Measurements from ENCODE around the gene MAP3K1. TPM values are rescaled to one million over a fixed set of nuclear protein-coding genes. Genes with fewer than 3 reads are reported as not detected.
A peak's percentile ranks its signal among the peaks of the same experiment; 100 is the strongest.
"Not testable (repeated sequence)": the region's sequence is repeated elsewhere in the genome, so short reads cannot be mapped to it uniquely, and the experiment has no call there.

The MAP3K1 gene
- total RNA-seq (17.7 TPM), polyA plus RNA-seq (ENCODE audit: insufficient read depth in 1 of 8, insufficient read length in 8 of 8, low replicate concordance in 1 of 8) (10 to 100 TPM; 11.9 to 20.6 (median 14.5) TPM)
- long read RNA-seq, donor 1, partial matches to known transcripts, result 15 of 15 reads
- long read RNA-seq, donor 1, other reads (novel, unspliced or antisense), result 0 of 15 reads
- long read RNA-seq, donor 2, result 0 reads
- long read RNA-seq, donor 3, result 0 reads
- long read RNA-seq, donor 4, partial matches to known transcripts, result 5 of 5 reads
- long read RNA-seq, donor 4, other reads (novel, unspliced or antisense), result 0 of 5 reads
- long read RNA-seq, donor 5, partial matches to known transcripts, result 22 of 22 reads
- long read RNA-seq, donor 5, other reads (novel, unspliced or antisense), result 0 of 22 reads
- long read RNA-seq, donor 6, full-length matches to known transcripts, result 1 of 9 reads
- long read RNA-seq, donor 6, partial matches to known transcripts, result 8 of 9 reads
- long read RNA-seq, donor 6, other reads (novel, unspliced or antisense), result 0 of 9 reads
- long read RNA-seq, donor 7, full-length matches to known transcripts, result 1 of 1 reads
- long read RNA-seq, donor 7, partial matches to known transcripts, result 0 of 1 reads
- long read RNA-seq, donor 7, other reads (novel, unspliced or antisense), result 0 of 1 reads
- long read RNA-seq, donor 8, result 0 reads
- long read RNA-seq, donor 9, result 0 reads
- long read RNA-seq, donor 10, partial matches to known transcripts, result 6 of 6 reads
- long read RNA-seq, donor 10, other reads (novel, unspliced or antisense), result 0 of 6 reads
- long read RNA-seq, donor 11, result 0 reads

DNA sequence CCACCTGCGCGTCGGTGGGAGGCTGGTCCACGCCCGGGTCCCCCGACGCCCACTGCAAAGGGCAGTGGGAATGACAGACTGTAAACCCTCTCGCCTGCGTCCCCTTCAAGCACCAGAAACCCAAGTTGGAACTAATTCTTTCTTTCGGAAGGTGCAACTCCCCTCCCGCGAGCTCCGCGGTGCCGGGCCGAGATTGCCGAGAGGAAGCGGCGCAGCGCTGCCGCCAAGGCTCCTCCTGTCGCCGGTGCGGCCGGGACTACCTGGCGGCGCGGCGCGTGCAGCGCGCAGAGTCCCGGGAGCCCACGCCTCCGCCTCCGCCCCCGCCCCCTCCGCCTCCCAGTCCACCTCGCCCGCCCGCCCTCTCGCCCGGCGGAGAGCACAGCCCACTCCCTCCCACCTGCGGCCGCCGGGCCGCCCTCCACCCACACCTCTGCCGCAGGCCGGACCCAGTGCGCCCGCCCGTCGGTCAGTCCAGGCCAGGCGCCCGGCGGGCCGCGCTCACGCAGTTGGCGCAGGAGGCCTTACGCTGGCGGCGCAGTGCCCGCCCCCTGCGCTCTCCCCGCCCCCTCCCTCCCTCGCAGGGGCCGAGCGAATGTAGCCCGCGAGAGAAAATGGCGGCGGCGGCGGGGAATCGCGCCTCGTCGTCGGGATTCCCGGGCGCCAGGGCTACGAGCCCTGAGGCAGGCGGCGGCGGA is at the start of gene MAP3K1:
Gene MAP3K1, plus strand, starts transcription at position 587 of the 695 bp plus-strand sequence. Its CDS starts 25 bp downstream, at position 612.
- H3K4me1 ChIP-seq (ENCODE audit: control insufficient read depth, insufficient read depth, low read length), result peaks cover 6% of the 10 kb centered on the region
- DNase-seq, result peak; percentile 89
- WGBS (ENCODE audit: insufficient coverage), result under 1% methylated on average over 66 of the region's 87 CpGs

DNA sequence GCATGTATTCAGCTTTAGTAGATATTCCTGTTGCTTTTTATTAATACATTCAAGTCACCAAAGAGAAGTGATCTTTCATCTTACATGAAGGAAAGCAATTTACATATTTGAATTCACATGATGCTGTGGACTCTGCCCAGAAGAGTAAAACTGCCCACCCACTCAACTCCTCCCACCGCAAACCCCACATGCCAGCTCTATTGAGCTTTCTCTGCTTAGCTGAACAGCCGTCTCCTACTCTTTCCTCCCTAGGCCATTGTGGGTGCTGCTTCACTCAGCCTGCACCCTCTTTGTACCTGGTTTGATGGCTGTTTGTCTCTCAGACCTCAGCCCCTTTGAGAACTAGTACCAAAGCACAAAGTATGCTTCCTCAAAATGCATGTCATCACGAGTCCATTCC is 48.4 kb upstream of the MAP3K1 start:
- Histone ChIP-seq H3K36me3 (ENCODE audit: control insufficient read depth, insufficient read depth, low read length) (no peaks in the 10 kb centered on the region), H3K27me3 (ENCODE audit: control insufficient read depth, insufficient read depth, low read length) (no peaks in the 10 kb centered on the region), H3K27ac (ENCODE audit: low read length) (no peak overlapping the region), H3K9me3 (replicated peaks; ENCODE audit: control insufficient read depth, low read depth, low read length) (no peaks in the 10 kb centered on the region), H3K4me1 (ENCODE audit: control insufficient read depth, insufficient read depth, low read length) (peaks cover 3% of the 10 kb centered on the region), H3K4me3 (ENCODE audit: low read length) (no peak overlapping the region)
- no peak for DNase-seq
- WGBS (ENCODE audit: insufficient coverage), result 73% methylated on average over 2 of the region's 3 CpGs

More for the DNA sequence above, at the start of gene MAP3K1:
- Histone ChIP-seq H3K9me3 (replicated peaks; ENCODE audit: control insufficient read depth, low read depth, low read length) (no peaks in the 10 kb centered on the region), H3K27me3 (ENCODE audit: control insufficient read depth, insufficient read depth, low read length) (peaks cover 6% of the 10 kb centered on the region), H3K4me3 (ENCODE audit: low read length) (peak within 1 kb of the TSS; percentile 80), H3K36me3 (ENCODE audit: control insufficient read depth, insufficient read depth, low read length) (no peaks in the 10 kb centered on the region), H3K27ac (ENCODE audit: low read length) (peak within 1 kb of the TSS; percentile 72)

DNA sequence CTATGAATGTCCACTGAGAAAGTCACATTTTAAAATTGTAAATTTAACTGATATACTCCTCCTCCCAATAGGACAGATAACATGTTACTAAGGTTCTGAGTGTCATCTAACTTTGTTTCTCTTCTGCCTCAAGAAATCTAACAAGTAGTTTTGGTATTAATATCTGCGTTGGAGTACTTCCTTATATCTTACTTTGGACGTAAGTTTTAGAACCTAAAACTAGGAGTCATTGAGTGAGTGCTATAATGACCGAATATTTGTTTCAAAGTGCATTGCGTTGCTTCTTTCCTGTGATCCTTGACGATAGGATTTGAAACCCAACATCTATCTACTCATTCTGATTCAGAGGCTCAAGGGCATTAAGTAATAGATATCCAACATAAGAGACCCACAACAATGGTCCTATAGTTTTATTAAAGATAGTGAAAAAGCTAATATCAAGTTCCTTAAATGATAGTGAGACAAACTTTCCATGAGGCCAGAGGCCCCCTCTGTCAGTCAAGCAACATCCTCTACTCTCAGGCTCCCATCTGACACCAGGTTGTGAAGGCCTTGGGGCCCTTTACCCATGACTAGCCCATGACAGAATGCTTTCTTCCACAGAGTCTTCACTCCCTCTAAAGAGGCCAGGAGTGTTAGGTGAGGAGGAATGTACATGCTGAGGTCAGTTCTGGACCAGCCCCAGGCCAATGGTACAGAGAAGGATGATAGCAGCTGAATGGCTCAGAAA is 45.3 kb upstream of the MAP3K1 start:
- WGBS (ENCODE audit: insufficient coverage), result no CpG with 5 or more reads among the region's 5 CpGs
- Histone ChIP-seq H3K4me3 (ENCODE audit: low read length) (no peak overlapping the region), H3K36me3 (ENCODE audit: control insufficient read depth, insufficient read depth, low read length) (no peaks in the 10 kb centered on the region), H3K27ac (ENCODE audit: low read length) (no peak overlapping the region), H3K27me3 (ENCODE audit: control insufficient read depth, insufficient read depth, low read length) (no peaks in the 10 kb centered on the region), H3K4me1 (ENCODE audit: control insufficient read depth, insufficient read depth, low read length) (no peaks in the 10 kb centered on the region), H3K9me3 (replicated peaks; ENCODE audit: control insufficient read depth, low read depth, low read length) (no peaks in the 10 kb centered on the region)
- DNase-seq, result no peak

DNA sequence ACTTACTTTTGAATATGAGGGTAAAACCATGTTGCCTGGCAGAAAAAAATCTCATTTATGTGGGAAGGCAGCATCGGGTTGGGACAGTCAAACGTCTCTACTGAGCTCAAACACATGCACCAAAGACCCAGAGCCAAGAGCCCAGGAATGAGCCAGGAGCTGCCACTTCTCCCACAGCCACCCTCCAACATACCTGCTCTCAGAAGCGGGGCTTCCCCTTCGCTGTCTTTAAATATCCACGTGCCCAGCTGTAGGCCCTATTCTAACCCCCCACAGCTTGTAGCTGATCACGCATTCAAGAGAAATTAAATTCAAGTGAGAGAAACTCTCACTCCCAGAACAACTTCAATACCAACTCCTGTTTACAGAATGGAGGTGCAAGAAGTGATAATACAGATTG is 42.6 kb upstream of the MAP3K1 start:
- Histone ChIP-seq H3K4me3 (ENCODE audit: low read length) (no peak overlapping the region), H3K9me3 (replicated peaks; ENCODE audit: control insufficient read depth, low read depth, low read length) (no peaks in the 10 kb centered on the region), H3K27ac (ENCODE audit: low read length) (no peak overlapping the region), H3K4me1 (ENCODE audit: control insufficient read depth, insufficient read depth, low read length) (no peaks in the 10 kb centered on the region), H3K27me3 (ENCODE audit: control insufficient read depth, insufficient read depth, low read length) (no peaks in the 10 kb centered on the region), H3K36me3 (ENCODE audit: control insufficient read depth, insufficient read depth, low read length) (no peaks in the 10 kb centered on the region)
- 75% methylated on average over 5 of the region's 6 CpGs for WGBS (ENCODE audit: insufficient coverage)
- no peak for DNase-seq

DNA sequence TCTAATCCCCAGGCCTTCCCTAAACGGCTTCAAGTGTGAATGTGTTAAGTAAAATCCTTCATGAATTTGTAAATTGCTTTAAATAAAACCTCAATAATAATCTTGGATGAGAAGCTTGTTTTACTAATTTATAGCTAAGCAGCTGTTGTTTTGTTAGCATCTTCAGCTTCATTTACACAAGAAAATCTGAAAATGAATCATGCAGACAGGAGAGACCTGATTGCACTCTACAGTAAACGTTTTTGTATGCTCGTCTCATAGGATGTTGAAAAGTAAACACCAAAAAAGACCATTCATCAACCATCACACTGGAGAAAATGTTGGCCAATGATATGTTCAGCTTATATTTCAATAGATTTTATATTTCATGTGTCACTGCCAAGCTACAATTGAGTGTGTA is 40.4 kb upstream of the MAP3K1 start:
- Histone ChIP-seq H3K9me3 (replicated peaks; ENCODE audit: control insufficient read depth, low read depth, low read length) (no peaks in the 10 kb centered on the region), H3K4me3 (ENCODE audit: low read length) (no peak overlapping the region), H3K4me1 (ENCODE audit: control insufficient read depth, insufficient read depth, low read length) (no peaks in the 10 kb centered on the region), H3K27me3 (ENCODE audit: control insufficient read depth, insufficient read depth, low read length) (no peaks in the 10 kb centered on the region), H3K27ac (ENCODE audit: low read length) (no peak overlapping the region), H3K36me3 (ENCODE audit: control insufficient read depth, insufficient read depth, low read length) (no peaks in the 10 kb centered on the region)
- WGBS (ENCODE audit: insufficient coverage), result no CpG with 5 or more reads among the region's 3 CpGs
- no peak for DNase-seq

DNA sequence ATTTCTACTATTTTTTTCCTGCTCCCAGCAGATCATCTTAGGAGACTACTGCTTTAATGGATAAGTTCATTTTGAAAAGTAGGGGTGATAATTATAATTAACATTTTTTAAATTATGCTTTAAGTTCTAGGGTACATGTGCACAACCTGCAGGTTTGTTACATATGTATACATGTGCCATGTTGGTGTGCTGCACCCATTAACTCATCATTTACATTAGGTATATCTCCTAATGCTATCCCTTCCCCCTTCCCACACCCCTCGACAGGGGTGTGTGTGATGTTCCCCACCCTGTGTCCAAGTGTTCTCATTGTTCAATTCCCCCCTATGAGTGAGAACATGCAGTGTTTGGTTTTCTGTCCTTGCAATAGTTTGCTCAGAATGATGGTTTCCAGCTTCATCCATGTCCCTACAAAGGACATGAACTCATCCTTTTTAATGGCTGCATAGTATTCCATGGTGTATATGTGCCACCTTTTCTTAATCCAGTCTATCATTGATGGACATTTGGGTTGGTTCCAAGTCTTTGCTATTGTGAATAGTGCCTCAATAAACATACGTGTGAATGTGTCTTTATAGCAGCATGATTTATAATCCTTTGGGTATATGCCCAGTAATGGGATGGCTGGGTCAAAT is 39.0 kb upstream of the MAP3K1 start:
- not testable (repeated sequence) for H3K4me1 ChIP-seq (ENCODE audit: control insufficient read depth, insufficient read depth, low read length); H3K9me3 ChIP-seq (replicated peaks; ENCODE audit: control insufficient read depth, low read depth, low read length); H3K27ac ChIP-seq (ENCODE audit: low read length); H3K4me3 ChIP-seq (ENCODE audit: low read length); H3K27me3 ChIP-seq (ENCODE audit: control insufficient read depth, insufficient read depth, low read length); DNase-seq; H3K36me3 ChIP-seq (ENCODE audit: control insufficient read depth, insufficient read depth, low read length)
- no CpG with 5 or more reads among the region's 2 CpGs for WGBS (ENCODE audit: insufficient coverage)

DNA sequence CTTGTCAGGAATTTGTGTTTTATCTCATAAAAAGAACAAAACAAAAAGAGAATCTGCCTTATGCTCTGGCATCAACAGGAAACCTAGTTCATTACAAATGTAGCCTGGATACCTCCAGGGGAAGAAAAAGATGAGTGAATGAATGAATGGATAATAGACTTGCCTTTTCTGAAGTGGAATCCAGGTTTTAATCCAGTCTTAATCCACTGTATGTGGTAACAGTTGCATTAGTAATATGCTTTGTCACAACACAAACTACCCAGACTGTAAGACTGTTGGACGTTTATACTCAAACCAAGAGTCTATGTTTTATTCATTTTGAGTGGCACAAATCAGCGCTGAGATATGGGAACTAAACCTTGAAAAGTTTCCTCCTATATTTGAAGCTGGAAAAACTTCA is 32.1 kb upstream of the MAP3K1 start:
- Histone ChIP-seq H3K9me3 (replicated peaks; ENCODE audit: control insufficient read depth, low read depth, low read length) (no peaks in the 10 kb centered on the region), H3K27ac (ENCODE audit: low read length) (no peak overlapping the region), H3K27me3 (ENCODE audit: control insufficient read depth, insufficient read depth, low read length) (no peaks in the 10 kb centered on the region), H3K4me1 (ENCODE audit: control insufficient read depth, insufficient read depth, low read length) (no peaks in the 10 kb centered on the region), H3K36me3 (ENCODE audit: control insufficient read depth, insufficient read depth, low read length) (no peaks in the 10 kb centered on the region), H3K4me3 (ENCODE audit: low read length) (no peak overlapping the region)
- no CpG with 5 or more reads among the region's 2 CpGs for WGBS (ENCODE audit: insufficient coverage)
- no peak for DNase-seq

DNA sequence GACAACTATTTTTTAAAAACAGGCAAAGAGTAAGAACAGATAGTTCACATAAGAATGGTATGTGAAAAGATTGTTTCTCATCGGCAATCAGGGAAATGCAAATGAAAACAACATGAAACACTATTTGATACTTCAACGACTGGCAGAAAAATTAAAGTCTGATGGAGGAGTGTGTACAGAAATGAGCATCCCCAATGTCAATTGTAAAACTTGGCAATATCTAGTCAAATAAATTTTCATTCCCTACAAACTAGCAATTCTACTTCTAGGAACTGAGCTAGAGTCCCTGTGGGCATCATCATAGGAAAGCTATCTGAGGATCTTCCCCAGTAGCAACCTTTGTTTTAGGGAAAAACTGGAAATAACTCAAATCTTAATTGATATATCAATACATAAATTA is 29.0 kb upstream of the MAP3K1 start:
- no peaks in the 10 kb centered on the region for H3K36me3 ChIP-seq (ENCODE audit: control insufficient read depth, insufficient read depth, low read length)
- no peak for DNase-seq
- no CpG with 5 or more reads among the region's 2 CpGs for WGBS (ENCODE audit: insufficient coverage)
- no peak overlapping the region for H3K4me3 ChIP-seq (ENCODE audit: low read length)
- H3K27me3 ChIP-seq (ENCODE audit: control insufficient read depth, insufficient read depth, low read length), result no peaks in the 10 kb centered on the region
- H3K27ac ChIP-seq (ENCODE audit: low read length), result no peak overlapping the region
- no peaks in the 10 kb centered on the region for H3K9me3 ChIP-seq (replicated peaks; ENCODE audit: control insufficient read depth, low read depth, low read length)
- no peaks in the 10 kb centered on the region for H3K4me1 ChIP-seq (ENCODE audit: control insufficient read depth, insufficient read depth, low read length)

DNA sequence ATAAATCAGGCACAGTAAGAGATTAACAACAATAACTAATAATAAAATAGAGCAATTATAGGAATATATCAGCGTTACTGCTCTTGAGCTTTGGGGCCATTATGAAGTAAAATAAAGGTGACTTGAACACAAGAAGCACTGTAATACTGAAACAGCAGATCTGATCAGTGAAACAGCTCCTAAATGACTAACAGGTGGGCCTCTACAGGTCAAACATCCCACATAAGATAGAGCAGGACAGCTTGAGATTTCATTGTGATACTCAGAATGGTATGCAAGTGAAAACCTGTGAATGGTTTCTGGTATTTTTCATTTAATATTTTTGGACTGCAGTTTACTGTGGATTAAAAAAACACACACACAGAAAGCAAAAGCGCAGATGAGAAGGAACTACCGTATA is 24.0 kb upstream of the MAP3K1 start:
- Histone ChIP-seq H3K27me3 (ENCODE audit: control insufficient read depth, insufficient read depth, low read length) (no peaks in the 10 kb centered on the region), H3K36me3 (ENCODE audit: control insufficient read depth, insufficient read depth, low read length) (no peaks in the 10 kb centered on the region), H3K4me1 (ENCODE audit: control insufficient read depth, insufficient read depth, low read length) (no peaks in the 10 kb centered on the region), H3K27ac (ENCODE audit: low read length) (no peak overlapping the region), H3K9me3 (replicated peaks; ENCODE audit: control insufficient read depth, low read depth, low read length) (no peaks in the 10 kb centered on the region), H3K4me3 (ENCODE audit: low read length) (no peak overlapping the region)
- no peak for DNase-seq
- no CpG with 5 or more reads among the region's 3 CpGs for WGBS (ENCODE audit: insufficient coverage)
